GM18499 (cell line): ENCODE results near the gene ASIC3.

Experiments used
- ATAC-seq: cut with Tn5 transposase; IDR thresholded peaks from one replicate; pipeline ENCODE4 v1.9.1; 2021; ENCODE audit warnings: moderate number of reproducible peaks; ENCODE audit not compliant: insufficient read depth, unreplicated experiment

Gene ASIC3

DNA sequence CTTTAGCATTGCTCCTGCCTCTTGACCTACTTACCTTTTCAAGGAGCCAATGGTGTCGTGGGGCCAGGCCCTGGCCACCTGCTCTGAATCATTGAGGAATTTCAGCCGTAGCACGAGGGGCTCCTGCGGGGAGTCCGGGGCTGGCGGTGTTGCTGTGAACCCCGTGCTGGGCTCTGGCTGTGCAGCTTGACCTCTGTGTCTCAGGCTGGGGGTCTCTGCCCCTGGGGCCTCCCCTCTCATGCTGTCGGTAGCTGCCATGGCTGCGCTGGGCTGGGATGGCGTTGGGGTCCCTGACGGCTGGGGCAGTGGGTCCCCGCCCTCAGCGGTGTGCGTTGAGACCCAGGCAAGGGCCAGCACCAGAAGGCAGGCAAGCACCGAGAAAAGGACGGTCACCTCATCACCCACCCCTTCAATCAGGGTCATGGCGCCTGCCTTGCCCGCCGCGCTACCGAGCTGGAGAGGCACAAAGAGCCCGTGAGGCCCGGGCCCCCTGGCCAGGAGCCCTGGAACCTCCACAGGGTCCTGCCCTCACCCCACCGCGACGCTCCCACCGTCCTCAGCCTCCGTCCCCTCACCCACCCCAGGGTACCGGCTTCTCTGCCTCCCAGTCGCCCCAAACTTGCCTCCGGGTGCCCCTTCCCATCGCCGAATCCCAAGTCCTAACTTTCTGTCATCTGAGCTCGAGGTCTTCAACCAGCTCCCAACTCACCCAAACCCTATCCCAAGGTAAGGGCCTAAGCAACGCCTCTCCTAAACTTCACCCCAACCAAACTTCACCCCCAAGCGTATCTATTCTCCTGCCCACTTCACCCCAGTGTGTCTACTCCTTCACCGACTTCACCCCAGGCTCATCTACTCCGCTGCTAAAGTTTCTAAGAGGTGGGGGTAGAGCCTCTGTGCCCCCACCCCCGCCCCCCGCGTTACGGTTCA is 34.1 kb downstream of the ASIC3 start:
- no peak for ATAC-seq

DNA sequence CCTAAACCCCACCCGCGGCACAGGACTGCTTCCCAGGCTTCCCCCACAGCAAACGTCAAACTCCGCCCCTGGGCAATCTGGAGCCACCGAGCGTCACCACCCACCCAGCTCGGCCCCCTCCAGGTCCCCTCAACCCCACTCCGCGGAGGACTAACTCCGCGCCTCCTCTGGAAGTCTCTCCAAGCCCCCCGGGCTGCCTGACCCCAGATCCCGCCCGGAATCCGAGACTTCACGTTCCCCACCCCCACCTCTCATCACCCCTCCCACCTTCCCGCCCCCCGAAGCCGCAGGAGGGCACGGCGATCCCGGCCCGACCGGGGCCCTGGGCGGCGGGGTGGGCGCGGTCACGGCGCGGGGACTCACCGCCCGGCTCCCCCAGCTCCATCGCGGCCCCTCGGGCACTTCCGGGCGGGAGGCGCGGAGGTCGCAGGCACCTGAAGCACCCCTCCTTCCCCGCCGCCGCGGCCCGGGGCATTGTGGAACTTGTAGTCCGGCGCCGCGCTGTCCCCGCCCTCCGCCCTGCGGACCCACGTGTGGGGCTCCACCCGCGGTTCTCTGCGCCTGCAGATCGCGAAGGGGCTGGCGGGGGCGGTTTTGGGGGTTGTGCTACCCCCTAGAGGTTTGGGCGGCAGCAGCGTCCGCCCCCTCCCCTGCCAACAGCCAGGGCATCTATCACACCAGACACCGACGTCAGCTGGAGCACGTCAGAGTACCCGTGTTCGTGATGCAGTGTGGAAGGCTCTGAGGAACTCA is 34.9 kb downstream of the ASIC3 start, which contains the start of gene TMUB1:
Gene TMUB1, minus strand, starts transcription at position 423 of the 753 bp plus-strand sequence. CDS start 930 bp downstream, outside the sequence.
- ATAC-seq: no peak

DNA sequence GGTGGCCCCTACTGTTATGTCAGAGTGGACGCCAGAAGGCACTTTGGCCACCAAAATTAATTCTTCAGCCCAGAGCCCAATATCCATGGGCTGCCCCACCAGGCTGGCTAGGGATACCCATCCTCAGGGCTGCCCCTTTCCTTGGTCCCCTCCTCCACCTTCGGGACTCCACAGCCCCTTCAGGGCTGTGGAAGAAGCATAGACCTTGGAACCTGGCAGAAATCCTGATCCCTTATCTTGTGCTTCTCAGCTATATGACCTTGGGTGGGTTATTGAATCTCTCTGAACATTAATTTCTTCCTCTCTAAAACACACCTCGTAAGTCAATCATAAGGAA is 35.5 kb downstream of the ASIC3 start:
- ATAC-seq: no peak

DNA sequence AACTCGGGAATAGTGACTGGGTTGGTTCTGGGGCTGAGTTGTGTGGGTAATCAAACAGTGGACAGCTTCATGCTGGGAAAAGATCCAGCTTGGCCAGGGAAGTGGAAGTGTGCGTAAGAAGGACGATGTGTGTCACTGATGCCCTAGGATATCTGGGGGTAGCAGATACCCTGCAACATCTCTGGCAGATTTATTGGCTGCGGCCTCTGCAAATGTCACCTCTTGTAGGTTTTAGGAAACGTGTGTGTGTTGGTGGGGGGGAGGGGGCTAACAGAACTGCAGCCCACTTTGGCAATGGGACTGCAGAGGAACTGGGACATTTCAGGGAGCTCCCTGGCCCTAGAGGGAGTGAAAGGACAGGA is 37.0 kb downstream of the ASIC3 start:
- ATAC-seq: no peak

DNA sequence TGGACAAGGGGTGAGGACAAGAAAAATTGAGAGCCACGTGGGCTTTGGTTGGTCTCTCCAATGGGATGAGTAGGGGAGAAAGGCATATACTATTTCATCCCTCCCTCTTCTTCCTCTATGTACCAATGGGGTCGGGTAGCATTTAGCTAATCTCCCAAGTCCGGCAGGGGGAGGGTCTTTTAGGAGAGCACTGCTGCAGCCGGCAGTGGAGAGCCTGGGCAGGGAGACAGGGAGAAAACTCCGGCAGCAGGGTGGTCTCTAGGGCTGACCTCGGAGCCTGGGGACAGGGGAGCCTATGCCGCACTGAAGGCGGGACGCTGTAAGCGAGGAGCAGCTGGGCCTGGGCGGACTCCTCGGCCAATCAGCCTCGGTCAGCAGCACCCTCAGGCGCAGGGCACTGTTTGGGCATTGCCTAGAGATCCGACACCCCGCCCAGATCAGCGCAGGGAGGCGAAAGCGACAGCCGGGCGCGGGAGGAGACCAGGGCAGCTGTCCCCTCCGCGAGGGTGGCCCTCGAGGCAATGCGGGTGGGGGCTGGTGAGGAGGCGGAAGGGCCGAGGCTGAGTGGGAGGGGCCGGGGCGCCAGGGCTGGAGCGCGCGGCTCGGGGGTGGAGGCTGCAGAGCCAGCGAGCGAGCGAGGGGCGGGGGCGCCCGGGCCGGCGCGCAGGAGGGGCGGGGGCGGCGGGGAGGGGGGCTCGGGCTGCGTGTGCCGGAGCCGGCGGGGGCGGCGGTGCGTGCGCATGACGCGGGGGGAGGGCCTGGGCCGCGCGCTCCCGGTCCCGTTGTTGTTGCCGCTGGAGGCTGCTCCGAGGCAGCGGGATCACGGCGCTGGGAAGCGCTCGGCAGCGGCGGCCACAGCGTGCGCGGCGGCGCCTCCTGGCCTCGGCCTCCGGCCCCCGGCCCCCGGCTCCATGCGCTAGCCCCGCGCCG is 37.6 kb downstream of the ASIC3 start, which contains the start of gene AGAP3:
Gene AGAP3, plus strand, starts transcription at position 785 of the 930 bp plus-strand sequence. CDS start 267 bp downstream, outside the sequence.
- no peak for ATAC-seq

DNA sequence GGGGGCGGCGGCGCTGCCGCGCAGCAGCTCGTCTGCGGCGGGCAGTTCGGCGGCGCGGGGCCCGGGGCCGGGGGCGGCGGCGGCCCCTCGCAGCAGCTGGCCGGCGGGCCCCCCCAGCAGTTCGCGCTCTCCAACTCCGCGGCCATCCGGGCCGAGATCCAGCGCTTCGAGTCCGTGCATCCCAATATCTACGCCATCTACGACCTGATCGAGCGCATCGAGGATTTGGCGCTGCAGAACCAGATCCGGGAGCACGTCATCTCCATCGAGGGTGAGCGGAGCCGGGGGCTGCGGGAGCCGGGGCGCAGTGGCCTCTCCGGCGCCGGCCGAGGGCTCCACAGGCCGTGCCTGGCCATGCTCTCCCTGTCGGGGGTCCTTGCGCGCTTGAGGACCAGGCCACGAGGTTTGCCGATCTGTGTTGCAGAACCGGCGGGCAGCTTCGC is 38.5 kb downstream of the ASIC3 start:
- no peak for ATAC-seq

DNA sequence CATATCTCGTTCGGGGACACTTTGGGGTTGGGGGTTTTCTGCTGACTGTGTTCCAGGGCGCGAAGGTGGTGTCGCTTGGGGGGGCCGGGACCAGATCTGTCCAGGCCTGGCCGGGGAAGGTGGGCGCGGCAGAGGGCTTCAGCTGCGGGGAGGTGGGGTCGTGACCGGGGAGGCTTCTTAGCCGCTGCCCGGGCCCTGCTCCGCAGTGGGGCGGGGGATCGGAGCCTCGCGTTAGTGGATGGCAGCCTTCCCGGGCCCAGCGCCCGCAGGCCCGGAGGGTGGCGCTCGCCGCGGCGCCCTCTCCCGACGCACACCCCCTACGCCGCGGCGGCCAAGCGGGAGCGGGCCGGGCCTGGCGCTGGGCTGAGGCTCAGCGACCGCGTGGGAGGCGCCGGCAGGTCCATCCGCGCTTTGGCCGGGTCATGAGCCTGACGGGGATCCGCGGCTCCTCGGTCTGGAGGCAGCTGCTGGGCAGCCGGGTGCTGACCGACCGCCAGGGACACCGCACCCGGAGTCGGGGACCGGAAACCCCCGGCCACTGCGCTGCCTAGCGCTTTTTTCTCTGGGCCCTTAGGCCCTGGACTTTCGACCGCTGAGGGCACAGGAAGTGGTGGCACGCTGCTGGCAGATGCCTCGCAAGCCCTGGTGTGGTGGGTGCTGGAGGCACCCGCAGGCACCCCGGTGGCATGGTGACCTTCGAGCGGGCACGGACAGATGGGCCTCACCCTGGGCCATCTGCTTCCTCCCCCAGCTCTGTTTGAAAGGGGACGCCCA is 39.1 kb downstream of the ASIC3 start:
- ATAC-seq: no peak

DNA sequence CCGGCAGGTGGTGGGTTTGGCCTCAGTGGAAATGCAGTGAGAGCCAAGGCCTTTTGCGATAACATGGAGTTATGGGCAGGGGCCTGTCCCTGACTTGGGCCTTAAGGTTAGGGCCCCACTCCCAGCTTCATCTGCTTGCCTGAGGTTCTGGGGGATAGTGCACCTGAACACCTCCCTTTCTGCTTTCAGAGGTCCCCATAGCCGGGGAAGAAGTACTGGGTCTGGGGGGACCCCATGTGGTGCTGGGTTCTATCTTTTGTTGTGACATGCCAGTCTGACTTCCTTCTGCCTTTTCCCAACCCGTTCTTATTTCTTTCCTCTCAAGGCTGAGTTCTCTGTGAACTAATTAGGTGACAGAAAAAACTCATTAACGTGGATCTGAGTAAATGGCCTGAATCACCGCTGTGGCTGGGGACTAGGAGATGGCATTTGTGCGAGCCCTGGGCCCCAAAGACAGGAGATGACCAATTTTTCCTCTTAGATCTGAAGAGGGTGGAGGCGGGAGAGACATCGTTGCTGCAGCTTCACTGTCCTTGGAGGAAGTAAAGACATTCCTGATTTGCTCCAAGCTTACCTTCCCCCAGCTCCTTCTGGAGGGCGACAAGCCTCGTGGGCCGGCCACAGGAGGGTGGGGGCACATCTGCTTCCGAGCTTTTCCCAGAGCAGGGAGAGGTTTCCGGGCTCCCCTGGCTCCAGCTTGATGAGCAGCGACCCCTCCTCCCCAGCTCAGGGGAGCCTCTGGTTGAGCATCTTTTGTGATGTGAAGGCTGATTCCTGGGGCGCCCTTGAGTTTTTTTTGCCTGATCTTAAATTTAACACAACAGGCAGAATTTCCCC is 39.9 kb downstream of the ASIC3 start:
- ATAC-seq: no peak

DNA sequence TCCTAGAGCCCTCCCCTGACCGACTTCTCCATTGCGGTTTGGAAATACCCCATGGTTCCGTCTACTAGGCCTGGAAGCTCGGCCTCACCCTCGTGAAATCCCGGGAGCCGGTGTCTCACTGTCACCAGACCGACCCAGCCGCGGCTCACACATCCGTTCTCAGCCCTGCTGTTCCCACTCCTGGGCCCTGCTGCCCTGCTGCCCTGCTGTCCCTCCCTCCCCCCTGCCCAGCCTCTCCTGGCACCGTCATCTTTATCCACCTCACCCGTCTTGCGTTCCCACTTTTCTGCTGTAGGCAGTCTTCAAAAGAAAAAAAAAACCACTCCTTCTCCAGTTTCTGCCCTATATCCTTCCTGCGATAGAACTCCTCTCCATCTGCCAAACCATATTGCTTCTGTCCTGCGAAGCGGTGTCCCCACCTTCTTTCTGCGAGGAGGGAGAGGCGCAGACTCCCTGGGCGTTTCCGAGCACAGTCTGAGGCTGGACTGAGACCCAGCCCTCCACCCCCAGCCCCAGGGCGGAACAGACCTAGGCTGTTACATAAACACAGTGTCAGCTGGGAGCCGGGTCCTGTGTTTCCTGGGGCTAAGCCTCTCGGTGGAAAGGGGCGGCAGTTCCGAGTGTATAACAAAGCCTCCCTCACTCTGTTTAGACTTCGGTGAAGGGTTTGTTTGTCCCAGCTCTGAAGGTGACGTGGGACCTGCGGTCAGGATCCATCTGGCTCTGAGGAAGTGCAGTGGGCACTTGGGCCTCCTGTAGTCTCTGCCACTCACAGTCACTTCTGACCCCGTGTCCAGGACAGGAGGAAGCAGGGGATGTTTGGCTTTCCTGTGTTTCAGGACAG is 40.7 kb downstream of the ASIC3 start:
- no peak for ATAC-seq

DNA sequence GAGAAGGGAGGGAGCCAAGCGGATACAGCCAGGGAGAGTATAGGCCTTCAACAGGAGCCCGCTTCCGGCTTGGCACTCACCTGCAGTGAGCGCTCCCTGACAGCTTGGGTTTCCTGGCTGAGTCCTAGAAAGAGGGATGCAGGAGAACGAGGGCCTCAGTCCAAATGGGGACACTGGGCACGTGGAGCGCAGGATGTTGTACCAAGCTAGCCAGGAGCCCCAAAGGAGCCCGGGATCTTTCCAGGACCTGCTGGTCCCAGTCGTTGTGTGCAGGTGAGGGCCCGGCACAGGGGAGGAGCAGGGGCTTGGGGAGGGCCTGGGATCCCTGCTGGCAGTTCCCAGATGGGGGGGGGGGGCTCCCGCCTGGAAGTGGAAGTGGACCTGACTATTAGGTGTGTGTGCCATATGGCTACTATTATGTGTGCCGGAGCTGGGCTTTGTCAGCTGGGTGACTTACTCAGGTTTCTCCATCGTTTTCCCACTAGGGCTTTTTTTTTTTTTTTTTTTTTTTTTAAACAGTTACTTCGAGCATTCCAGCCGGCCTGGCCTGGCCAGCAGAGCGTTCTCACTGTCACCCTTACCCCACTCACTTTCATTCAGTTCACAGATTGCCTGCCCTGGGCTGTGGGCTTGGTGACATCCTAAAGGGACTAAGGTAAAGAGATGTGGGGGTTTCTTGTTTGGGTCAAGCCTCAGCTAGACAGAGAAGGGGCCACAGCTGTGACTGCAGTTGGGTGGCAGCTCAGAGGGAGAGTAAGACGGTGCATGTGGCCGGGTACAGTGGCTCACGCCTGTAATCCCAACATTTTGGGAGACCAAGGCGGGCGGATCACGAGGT is 41.8 kb downstream of the ASIC3 start:
- no peak for ATAC-seq

DNA sequence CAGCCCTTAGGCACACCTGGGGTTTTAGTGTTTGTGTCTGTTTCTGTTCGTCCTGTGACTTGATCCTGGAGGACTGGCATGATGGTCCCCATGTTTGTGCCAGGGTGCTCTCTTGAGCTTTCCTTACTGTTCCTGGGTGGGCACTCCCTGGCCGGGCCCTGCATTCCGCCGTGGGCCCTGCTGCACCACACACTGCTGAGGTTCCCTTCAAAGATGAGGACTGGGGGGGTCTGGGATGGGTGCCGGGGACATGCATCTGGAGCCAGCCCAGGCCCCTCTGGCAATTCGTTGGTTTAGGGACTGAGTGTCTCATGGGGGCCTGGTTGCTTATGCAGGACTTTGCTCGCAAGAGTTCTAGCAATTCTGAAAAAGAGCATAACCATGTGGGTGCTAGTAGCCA is 42.7 kb downstream of the ASIC3 start:
- ATAC-seq: no peak

DNA sequence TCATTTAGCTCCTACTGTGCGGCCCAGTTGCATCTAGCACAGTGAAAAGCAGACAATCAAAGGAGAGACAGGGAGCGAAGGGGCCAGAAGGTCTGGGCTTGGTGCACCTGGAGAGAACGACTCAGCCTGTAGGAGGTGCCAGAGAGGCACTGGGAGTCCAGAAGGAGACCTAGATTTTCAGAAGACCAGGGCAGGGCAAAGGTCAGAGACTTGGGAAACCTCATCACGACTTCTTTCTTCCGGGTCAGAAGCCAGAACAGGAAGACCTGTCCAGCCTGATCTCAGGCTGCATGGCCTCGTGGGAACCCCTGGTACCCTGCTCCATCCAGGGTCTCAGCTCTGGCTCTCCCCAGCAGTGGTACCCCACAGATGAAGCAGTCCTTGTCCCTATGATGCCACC is 43.1 kb downstream of the ASIC3 start:
- ATAC-seq: no peak

DNA sequence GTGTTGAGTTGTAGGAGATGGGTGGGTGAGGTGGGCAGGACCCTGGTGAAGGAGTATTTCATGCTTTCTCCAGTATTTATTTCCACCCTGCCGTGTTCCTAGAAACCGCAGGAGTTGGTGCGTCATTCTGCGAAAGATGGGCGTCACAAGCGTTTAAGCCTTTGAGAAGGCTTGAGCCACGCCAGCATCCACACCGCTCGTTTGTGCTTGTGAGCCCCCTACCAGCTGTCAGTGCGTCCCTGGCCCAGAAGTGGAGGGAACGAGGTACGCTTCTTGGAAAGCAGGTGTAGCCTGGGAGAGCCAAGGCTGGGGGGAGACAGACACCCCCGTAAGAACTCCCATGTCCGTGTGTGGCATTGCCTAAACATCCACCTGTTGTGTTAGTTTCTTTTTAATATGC is 43.7 kb downstream of the ASIC3 start:
- ATAC-seq: no peak

DNA sequence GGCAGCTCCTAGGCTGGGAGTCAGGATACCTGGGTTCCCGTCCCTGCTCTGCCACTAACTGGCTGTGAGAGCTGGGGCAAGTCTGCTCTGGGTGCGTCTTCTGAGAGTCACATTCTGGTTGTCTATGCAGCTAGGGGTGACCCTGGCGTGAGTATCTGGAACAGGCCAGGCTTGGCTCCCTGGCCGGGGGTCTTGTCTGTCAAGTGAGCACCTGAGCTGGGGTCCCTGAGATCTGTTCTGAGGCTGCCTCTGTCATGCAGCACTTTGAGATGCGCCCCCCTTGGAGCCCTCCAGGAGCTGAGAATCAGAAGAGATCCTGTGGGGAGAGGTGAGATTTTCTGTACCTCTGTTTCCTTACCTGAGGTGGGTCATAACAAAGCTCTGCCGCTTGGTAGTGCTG is 45.4 kb downstream of the ASIC3 start:
- ATAC-seq: no peak

DNA sequence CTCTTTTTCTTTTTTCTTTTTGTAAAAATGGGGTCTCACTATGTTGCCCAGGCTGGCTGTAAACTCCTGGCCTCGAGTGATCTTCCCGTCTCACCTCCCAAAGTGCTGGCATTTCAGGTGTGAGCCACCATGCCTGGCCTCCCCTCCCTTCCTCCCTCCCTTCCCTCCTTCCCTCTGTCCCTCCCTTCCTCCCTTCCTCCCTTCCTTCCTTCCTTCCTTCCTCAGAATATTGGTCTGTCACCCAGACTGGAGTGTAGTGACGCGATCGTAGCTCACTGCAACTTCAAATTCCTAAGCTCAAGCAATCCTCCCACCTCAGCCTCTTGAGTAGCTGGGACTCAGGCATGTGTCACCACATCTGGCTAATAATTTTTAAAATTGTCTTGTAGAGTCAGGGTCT is 46.3 kb downstream of the ASIC3 start:
- ATAC-seq: no peak

DNA sequence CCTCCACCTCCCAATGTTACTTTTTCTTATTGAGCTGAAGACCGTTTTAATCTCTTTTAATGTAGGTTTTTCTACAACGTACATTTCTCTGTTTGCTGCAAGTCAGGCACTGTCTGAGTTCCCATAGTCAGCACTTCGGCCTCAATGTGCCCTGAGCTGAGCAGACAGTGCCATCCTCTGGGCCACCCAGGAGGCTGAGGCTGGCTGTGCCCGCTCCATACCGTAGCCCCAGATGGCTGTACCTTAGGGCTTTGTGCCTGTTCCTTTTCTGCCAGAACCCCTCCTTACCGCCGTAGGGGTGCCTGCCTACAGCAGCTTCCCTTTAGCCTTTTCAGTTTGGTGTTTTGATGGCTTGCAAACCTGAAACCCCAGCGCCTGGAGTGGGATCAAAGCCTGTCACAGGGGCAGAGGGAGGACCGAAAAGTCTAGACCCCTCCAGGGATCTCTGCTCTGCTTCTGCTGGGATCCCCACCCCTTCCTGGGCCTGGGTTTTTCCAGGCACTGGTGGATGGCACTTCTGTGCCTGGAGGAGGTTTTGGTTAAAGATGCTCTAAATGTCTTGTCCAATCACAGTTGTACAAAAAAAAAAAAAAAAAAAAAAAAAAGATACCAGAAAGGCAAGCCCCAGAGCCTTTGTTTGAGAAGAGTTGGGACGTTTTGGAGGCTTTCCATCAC is 46.9 kb downstream of the ASIC3 start:
- ATAC-seq: no peak
